CD4-positive, alpha-beta T cell (primary cell): ENCODE measurements around the gene AKAP8L. TPM values are rescaled to one million over a fixed set of nuclear protein-coding genes. Genes with fewer than 3 reads are reported as not detected.

Experiments used
- ATAC-seq: fragments of 200-7000 bp; cut with Tn5 transposase; one replicate; pipeline ENCODE4 v1.10.0; 2022; ENCODE audit warnings: mild to moderate bottlenecking; ENCODE audit not compliant: poor library complexity
- CTCF ChIA-PET: fragments of 350-600 bp; sonication (Branson Sonifier 250); formaldehyde crosslinking; loops from one replicate; lab custom pipeline; 2021; ENCODE audit warnings: antibody characterized with exemption, inconsistent platforms; lab: Charles Lee
- POLR2A ChIA-PET: fragments of 350-600 bp; sonication (Branson Sonifier 250); formaldehyde crosslinking; loops from one replicate; lab custom pipeline; 2021; ENCODE audit warnings: antibody characterized with exemption, inconsistent platforms; lab: Charles Lee
- DNase-seq, 14 experiments: peaks; one replicate each; pipeline ENCODE4 v3.0.0-alpha.2; 2013 to 2020; ENCODE audit warnings: mixed read lengths in 2 of 14
- H3K27ac ChIP-seq, 2 donors: one replicate each; pipeline versions ENCODE4 v1.5.1 to v1.7.0; 2013; ENCODE audit warnings: low read length in 2 of 2, low read depth in 1 of 2, mild to moderate bottlenecking in 1 of 2
- H3K27me3 ChIP-seq, 2 experiments: 1 replicate in 1 of 2; 2 replicates in 1 of 2; pipeline versions ENCODE4 v1.6.1 to v1.7.0; 2013; ENCODE audit warnings: low read length in 2 of 2, control low read depth in 1 of 2, mild to moderate bottlenecking in 1 of 2, moderate library complexity in 1 of 2; ENCODE audit not compliant: insufficient read depth in 2 of 2, control insufficient read depth in 1 of 2
- H3K36me3 ChIP-seq: one replicate; pipeline ENCODE4 v1.6.1; 2013; ENCODE audit warnings: low read length, control low read depth; ENCODE audit not compliant: insufficient read depth
- H3K4me1 ChIP-seq: one replicate; pipeline ENCODE4 v1.6.1; 2013; ENCODE audit warnings: low read length, control low read depth; ENCODE audit not compliant: insufficient read depth
- H3K4me3 ChIP-seq: one replicate; pipeline ENCODE4 v1.5.1; 2013; ENCODE audit warnings: mild to moderate bottlenecking, low read length, moderate library complexity
- H3K9me3 ChIP-seq, 2 experiments: 1 replicate in 1 of 2; 2 replicates in 1 of 2; pipeline versions ENCODE4 v1.6.1 to v1.7.0; 2013; ENCODE audit warnings: low read length in 2 of 2, mild to moderate bottlenecking in 2 of 2, control low read depth in 1 of 2, moderate library complexity in 1 of 2; ENCODE audit not compliant: control insufficient read depth in 1 of 2, insufficient read depth in 1 of 2
- H3K27ac Mint-ChIP-seq: one replicate; pipeline ENCODE4 v1.8.0; 2020; ENCODE audit warnings: mixed read lengths
- H3K27me3 Mint-ChIP-seq: one replicate; pipeline ENCODE4 v1.8.0; 2021; ENCODE audit warnings: mixed read lengths
- H3K36me3 Mint-ChIP-seq: one replicate; pipeline ENCODE4 v1.8.0; 2021; ENCODE audit warnings: low read depth, mixed read lengths
- H3K4me1 Mint-ChIP-seq: one replicate; pipeline ENCODE4 v1.8.0; 2021; ENCODE audit warnings: low read depth, mixed read lengths
- H3K4me3 Mint-ChIP-seq: one replicate; pipeline ENCODE4 v1.8.0; 2020; ENCODE audit warnings: mild to moderate bottlenecking, mixed read lengths
- H3K9me3 Mint-ChIP-seq: one replicate; pipeline ENCODE4 v1.8.0; 2020; ENCODE audit warnings: mixed read lengths
- intact Hi-C, 2 experiments: fragments of 100-400 bp; cut with DNase I in 1 of 2; cut with micrococcal nuclease in 1 of 2; formaldehyde crosslinking; loops; one replicate each; pipeline versions ENCODE4 v1.15.1 to v1.9.0; 2023 to 2025; cut with DNase I, micrococcal nuclease
- total RNA-seq, 174 experiments: library from RNA in 2 of 174; stranded (reverse) in 2 of 174; gene quantifications; one replicate each; pipeline ENCODE4 v1.2.3 and lab custom pipeline; 2021 to 2026
- TF ChIP-seq, protein P1 (sequence below): fragments of 200-600 bp; IDR thresholded peaks from one replicate; pipeline ENCODE4 v1.8.0; 2022; ENCODE audit warnings: antibody characterized with exemption, mild to moderate bottlenecking

AKAP8L gene
- total RNA-seq, 2 experiments from 2014 or later, result 157 to 162 TPM

GRCh38 chr19:15421721-15422260 lies 3.0 kb upstream of the AKAP8L start:
- Histone ChIP-seq H3K27ac (no peak overlapping the region), H3K4me3 (no peak overlapping the region), H3K36me3 (peaks cover 42% of the 10 kb centered on the region), H3K9me3 (peaks cover 0 to 12% of the 10 kb centered on the region in 2 experiments), H3K4me1 (peaks cover 25% of the 10 kb centered on the region), H3K27me3 (no peaks in the 10 kb centered on the region)
- H3K4me3 Mint-ChIP-seq, result no peak overlapping the region
- H3K36me3 Mint-ChIP-seq, result peaks cover 46% of the 10 kb centered on the region
- no peak for DNase-seq
- H3K27me3 Mint-ChIP-seq, result no peaks in the 10 kb centered on the region
- peaks cover 32% of the 10 kb centered on the region for H3K4me1 Mint-ChIP-seq
- no peaks in the 10 kb centered on the region for H3K9me3 Mint-ChIP-seq
- TF ChIP-seq, protein P1, sequence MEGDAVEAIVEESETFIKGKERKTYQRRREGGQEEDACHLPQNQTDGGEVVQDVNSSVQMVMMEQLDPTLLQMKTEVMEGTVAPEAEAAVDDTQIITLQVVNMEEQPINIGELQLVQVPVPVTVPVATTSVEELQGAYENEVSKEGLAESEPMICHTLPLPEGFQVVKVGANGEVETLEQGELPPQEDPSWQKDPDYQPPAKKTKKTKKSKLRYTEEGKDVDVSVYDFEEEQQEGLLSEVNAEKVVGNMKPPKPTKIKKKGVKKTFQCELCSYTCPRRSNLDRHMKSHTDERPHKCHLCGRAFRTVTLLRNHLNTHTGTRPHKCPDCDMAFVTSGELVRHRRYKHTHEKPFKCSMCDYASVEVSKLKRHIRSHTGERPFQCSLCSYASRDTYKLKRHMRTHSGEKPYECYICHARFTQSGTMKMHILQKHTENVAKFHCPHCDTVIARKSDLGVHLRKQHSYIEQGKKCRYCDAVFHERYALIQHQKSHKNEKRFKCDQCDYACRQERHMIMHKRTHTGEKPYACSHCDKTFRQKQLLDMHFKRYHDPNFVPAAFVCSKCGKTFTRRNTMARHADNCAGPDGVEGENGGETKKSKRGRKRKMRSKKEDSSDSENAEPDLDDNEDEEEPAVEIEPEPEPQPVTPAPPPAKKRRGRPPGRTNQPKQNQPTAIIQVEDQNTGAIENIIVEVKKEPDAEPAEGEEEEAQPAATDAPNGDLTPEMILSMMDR, result no peak
- ChIA-PET POLR2A (interaction anchor here (1.5 to 4.8 kb wide), 2 partner anchors 11 to 129 kb away, joined by 4 to 62 read pairs; no protein-coding TSS in a partner anchor), CTCF (interaction anchor here (3.6 kb wide), 1 partner anchor 42 kb away, joined by 21 read pairs; the partner anchor contains the start of gene RASAL3)
- no peak for ATAC-seq
- intact Hi-C loops, result loop anchor here in 1 of 2 experiments (2.0 kb wide), 1 partner anchor 331 kb away; no protein-coding TSS in a partner anchor
- no peak overlapping the region for H3K27ac Mint-ChIP-seq

DNA sequence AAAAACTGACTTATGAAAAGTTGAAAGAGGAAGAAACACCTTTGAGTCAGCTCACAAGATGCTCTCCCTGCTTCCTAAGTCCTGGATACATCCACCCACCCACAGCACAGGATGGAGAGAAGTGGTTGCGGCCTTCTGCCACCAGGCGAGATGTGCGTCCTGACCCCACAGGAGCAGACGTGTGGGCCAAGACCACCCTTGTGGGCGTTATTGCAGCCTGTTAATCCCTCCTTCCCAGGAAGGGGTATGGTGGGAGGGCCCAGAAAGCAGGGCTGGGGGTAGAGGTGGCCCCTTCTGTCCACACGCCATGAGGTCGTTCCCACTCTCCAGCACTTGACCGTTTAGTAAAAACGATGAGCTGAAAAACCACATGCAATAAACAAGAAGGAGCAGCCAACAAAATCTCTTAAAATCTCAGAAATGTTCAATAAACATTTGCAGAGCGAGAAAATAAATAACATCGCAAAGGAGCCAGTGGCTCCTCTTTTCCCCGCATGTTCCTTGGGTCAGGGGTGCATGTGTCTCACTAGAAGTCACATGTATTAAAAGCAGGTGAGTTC lies 2.4 kb upstream of the AKAP8L start:
- H3K27ac Mint-ChIP-seq, result no peak overlapping the region

GRCh38 chr19:15419413-15420025 lies 731 bp upstream of the AKAP8L start:
- Mint-ChIP-seq H3K9me3 (no peaks in the 10 kb centered on the region), H3K36me3 (peaks cover 48% of the 10 kb centered on the region), H3K27me3 (no peaks in the 10 kb centered on the region), H3K27ac (peak overlapping the region; percentile 92), H3K4me3 (peak overlapping the region; percentile 94), H3K4me1 (peaks cover 44% of the 10 kb centered on the region)
- no peak overlapping the region for H3K27ac ChIP-seq
- ChIA-PET CTCF (interaction anchor here (0.6 to 4.1 kb wide), 29 partner anchors 9 to 328 kb away, joined by 3 to 105 read pairs (median 5); partner anchors contain the start of genes AKAP8, RASAL3 and WIZ), POLR2A (interaction anchor here (0.7 to 8.2 kb wide), 44 partner anchors 10 to 730 kb away, joined by 3 to 208 read pairs (median 5); partner anchors contain the start of genes AKAP8, BRD4, HSH2D and RASAL3)
- ATAC-seq, result no peak
- peaks cover 28% of the 10 kb centered on the region for H3K36me3 ChIP-seq
- intact Hi-C loops, result loop anchor here (1.0 to 5.0 kb wide), 12 partner anchors 13 to 329 kb away; partner anchors contain the start of genes AKAP8 (in 1 of the 2) and BRD4 (in 1 of the 2)
- peaks cover 0 to 11% of the 10 kb centered on the region in 2 experiments for H3K9me3 ChIP-seq
- peak overlapping the region; percentile 11 for H3K4me3 ChIP-seq
- peaks cover 37% of the 10 kb centered on the region for H3K4me1 ChIP-seq
- TF ChIP-seq, protein P1, result peak; percentile 50
- H3K27me3 ChIP-seq, result no peaks in the 10 kb centered on the region
- DNase-seq, result no peak

More for the DNA sequence above, 2.4 kb upstream of the AKAP8L start:
- H3K9me3 Mint-ChIP-seq, result no peaks in the 10 kb centered on the region
- ATAC-seq (no peak), DNase-seq (no peak)
- intact Hi-C loops, result loop anchor here in 1 of 2 experiments (2.0 kb wide), 1 partner anchor 330 kb away; no protein-coding TSS in a partner anchor
- H3K4me1 ChIP-seq, result peaks cover 28% of the 10 kb centered on the region
- no peak overlapping the region for H3K27ac ChIP-seq
- H3K36me3 ChIP-seq, result peaks cover 36% of the 10 kb centered on the region
- H3K4me1 Mint-ChIP-seq, result peaks cover 35% of the 10 kb centered on the region
- POLR2A ChIA-PET, result interaction anchor here (1.5 to 4.8 kb wide), 6 partner anchors 12 to 135 kb away, joined by 4 to 99 read pairs (median 69); partner anchors contain the start of gene RASAL3
- H3K36me3 Mint-ChIP-seq, result peaks cover 46% of the 10 kb centered on the region
- no peaks in the 10 kb centered on the region for H3K27me3 Mint-ChIP-seq
- TF ChIP-seq, protein P1, result no peak
- H3K4me3 Mint-ChIP-seq, result no peak overlapping the region
- CTCF ChIA-PET, result interaction anchor here (1.0 to 4.1 kb wide), 3 partner anchors 12 to 134 kb away, joined by 4 to 105 read pairs (median 21); partner anchors contain the start of gene RASAL3
- H3K27me3 ChIP-seq, result no peaks in the 10 kb centered on the region
- peaks cover 0 to 11% of the 10 kb centered on the region in 2 experiments for H3K9me3 ChIP-seq
- H3K4me3 ChIP-seq, result no peak overlapping the region
